Measurements from ENCODE around the gene PATL1. TPM values are rescaled to one million over a fixed set of nuclear protein-coding genes. Genes with fewer than 3 reads are reported as not detected.

The PATL1 gene
- total RNA-seq, 4 donors from 2014 or later, result 17.4 to 21.7 (median 18.5) TPM

DNA sequence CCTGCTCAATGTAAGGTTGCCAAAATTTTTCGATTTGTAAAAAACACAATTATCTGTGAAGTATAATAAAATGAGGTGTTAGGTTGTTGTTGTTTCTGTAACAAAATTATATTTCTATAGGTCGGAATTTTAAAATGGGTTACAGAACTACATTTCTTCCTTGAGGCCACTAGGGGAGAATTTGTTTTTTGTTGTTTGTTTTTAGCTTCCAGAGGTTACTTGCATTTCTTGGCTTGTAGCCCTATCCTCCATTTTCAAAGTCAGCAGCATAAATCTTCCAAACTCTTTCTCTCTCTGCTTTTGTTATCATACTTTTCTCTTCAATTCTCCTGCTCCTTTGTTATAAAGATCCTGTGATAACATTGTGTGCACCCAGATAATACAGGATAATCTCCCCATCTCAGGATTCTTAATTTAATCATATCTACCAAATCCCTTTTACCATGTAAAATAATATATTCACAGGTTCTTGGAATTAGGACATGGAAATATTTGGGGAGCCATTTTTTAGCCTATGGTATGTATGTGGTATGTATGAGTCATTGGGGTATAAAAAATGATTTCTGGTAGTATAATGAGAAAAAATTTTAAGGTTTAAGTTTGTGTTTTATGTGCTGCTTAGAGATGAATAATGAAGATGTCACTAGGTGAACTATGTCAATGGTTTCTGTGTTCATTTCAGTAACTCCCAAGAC, 9.4 kb upstream of the PATL1 start:
- intact Hi-C loops (cut with DNase I; ENCODE audit: low total_unique reads), result loop anchor here (10.0 kb wide), 1 partner anchor 133 kb away; no protein-coding TSS in a partner anchor
- no peak for DNase-seq (ENCODE audit: low spot score in 2 of 2)
- 91% methylated on average over 2 of the region's 2 CpGs for WGBS, 2 donors
- TF ChIP-seq POLR2A (IDR thresholded peaks at IDR 0.05), result no peak
- TF ChIP-seq, protein P1, sequence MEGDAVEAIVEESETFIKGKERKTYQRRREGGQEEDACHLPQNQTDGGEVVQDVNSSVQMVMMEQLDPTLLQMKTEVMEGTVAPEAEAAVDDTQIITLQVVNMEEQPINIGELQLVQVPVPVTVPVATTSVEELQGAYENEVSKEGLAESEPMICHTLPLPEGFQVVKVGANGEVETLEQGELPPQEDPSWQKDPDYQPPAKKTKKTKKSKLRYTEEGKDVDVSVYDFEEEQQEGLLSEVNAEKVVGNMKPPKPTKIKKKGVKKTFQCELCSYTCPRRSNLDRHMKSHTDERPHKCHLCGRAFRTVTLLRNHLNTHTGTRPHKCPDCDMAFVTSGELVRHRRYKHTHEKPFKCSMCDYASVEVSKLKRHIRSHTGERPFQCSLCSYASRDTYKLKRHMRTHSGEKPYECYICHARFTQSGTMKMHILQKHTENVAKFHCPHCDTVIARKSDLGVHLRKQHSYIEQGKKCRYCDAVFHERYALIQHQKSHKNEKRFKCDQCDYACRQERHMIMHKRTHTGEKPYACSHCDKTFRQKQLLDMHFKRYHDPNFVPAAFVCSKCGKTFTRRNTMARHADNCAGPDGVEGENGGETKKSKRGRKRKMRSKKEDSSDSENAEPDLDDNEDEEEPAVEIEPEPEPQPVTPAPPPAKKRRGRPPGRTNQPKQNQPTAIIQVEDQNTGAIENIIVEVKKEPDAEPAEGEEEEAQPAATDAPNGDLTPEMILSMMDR (IDR thresholded peaks at IDR 0.05), result no peak
- no peak overlapping the region for H3K4me3 ChIP-seq (ENCODE audit: low read depth, poor library complexity, severe bottlenecking)

DNA sequence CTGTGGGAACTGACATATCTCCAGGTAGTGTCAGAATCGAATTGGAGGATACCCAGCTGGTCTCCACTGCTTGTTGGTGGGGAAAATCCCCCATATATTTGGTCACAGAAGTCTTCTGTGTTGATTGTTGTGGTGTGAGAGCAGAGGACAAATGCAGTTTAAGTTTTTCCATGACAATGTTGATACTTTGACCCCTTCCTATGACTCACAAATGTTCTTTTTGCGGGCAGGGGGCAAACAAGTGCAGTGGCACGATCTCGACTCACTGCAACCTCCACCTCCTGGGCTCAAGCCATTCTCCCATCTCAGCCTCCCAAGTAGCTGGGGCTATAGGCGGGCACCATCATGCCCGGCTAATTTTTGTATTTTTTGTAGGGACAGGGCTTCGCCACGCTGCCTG, 7.4 kb upstream of the PATL1 start:
- WGBS, 2 donors, result 88 to 89% methylated on average over 8 of the region's 8 CpGs
- intact Hi-C loops (cut with DNase I; ENCODE audit: low total_unique reads), result loop anchor here (10.0 kb wide), 1 partner anchor 131 kb away; no protein-coding TSS in a partner anchor
- H3K4me3 ChIP-seq (ENCODE audit: low read depth, poor library complexity, severe bottlenecking), result no peak overlapping the region
- TF ChIP-seq, protein P1 (IDR thresholded peaks at IDR 0.05), result no peak
- no peak for TF ChIP-seq POLR2A (IDR thresholded peaks at IDR 0.05)
- DNase-seq (ENCODE audit: low spot score in 2 of 2), result no peak

DNA sequence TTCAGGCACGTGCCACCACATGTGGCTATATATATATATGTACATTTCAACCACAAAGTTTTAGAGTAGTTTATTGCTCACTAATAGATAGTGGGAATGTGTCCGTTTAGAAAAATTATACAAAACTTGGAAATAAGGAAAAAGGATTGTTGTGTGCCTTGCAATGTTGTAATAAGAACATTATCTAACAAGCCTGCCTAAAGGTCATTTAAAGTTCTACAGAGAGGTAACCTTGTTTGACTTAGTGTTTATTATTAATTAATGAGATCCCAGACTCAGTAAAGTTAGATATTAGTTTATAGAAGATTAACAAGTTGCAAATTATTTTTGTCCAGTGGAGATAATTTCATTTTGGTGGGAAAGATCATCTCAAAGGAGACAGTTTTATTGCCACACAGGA, 5.5 kb upstream of the PATL1 start:
- WGBS, 2 donors, result 71 to 85% methylated on average over 2 of the region's 2 CpGs
- H3K4me3 ChIP-seq (ENCODE audit: low read depth, poor library complexity, severe bottlenecking), result no peak overlapping the region
- intact Hi-C loops (cut with DNase I; ENCODE audit: low total_unique reads), result loop anchor here (10.0 kb wide), 1 partner anchor 129 kb away; no protein-coding TSS in a partner anchor
- DNase-seq (ENCODE audit: low spot score in 2 of 2), result no peak
- TF ChIP-seq, protein P1 (IDR thresholded peaks at IDR 0.05), result no peak
- TF ChIP-seq POLR2A (IDR thresholded peaks at IDR 0.05), result no peak

DNA sequence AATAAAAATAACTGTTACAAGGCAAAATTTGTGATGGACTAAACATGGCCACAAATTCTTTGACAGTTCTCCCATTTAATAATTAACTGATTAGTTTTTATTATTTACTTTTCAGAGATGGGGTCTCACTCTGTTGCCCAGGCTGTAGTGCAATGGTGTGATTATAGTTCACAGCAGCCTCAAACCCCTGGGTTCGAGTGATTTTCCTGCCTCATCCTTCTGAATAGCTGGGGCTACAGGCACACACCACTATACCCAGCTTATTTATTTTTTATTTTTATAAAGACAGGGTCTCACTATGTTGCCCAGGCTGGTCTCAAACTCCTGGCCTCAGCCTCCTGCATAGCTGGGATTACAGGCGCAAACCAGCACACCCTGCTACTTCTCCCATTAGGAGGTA, 4.5 kb upstream of the PATL1 start:
- no peak for TF ChIP-seq POLR2A (IDR thresholded peaks at IDR 0.05)
- TF ChIP-seq, protein P1 (IDR thresholded peaks at IDR 0.05), result no peak
- no peak overlapping the region for H3K4me3 ChIP-seq (ENCODE audit: low read depth, poor library complexity, severe bottlenecking)
- WGBS, 2 donors, result 89 to 93% methylated on average over 2 of the region's 2 CpGs
- intact Hi-C loops (cut with DNase I; ENCODE audit: low total_unique reads), result loop anchor here (10.0 kb wide), 1 partner anchor 128 kb away; no protein-coding TSS in a partner anchor
- DNase-seq (ENCODE audit: low spot score in 2 of 2), result no peak

DNA sequence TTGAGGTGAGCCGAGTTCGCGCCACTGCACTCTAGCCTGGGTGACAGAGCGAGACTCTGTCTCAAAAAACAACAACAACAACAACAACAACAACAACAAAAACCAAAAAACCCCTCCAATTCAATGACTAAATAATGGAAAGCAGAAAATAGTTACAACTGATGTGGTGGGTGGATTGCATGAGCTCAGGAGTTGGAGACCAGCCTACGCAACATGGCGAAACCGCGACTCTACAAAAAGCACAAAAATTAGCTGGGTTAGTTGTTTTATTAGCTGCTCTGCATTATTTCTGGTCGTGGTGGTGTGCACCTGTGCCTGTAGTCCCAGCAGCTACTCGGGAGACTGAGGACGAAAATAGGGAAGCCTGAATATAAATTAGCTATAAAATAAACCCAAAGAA, 2.6 kb upstream of the PATL1 start:
- intact Hi-C loops (cut with DNase I; ENCODE audit: low total_unique reads), result loop anchor here (10.0 kb wide), 1 partner anchor 127 kb away; no protein-coding TSS in a partner anchor
- no peak for DNase-seq (ENCODE audit: low spot score in 2 of 2)
- 91 to 95% methylated on average over 11 of the region's 11 CpGs for WGBS, 2 donors
- H3K4me3 ChIP-seq (ENCODE audit: low read depth, poor library complexity, severe bottlenecking), result no peak overlapping the region
- TF ChIP-seq, protein P1 (IDR thresholded peaks at IDR 0.05), result no peak
- TF ChIP-seq POLR2A (IDR thresholded peaks at IDR 0.05), result no peak
